GM21390 (cell line): ENCODE data around the gene GRID1.

ENCODE experiments used
- ATAC-seq: cut with Tn5 transposase; IDR thresholded peaks from one replicate; pipeline ENCODE4 v1.9.1; 2021; ENCODE audit not compliant: unreplicated experiment

Gene GRID1

GRCh38 chr10:86281396-86281795, 85.2 kb downstream of the GRID1 start:
- no peak for ATAC-seq

GRCh38 chr10:86269332-86269731, 97.3 kb downstream of the GRID1 start:
- no peak for ATAC-seq

DNA sequence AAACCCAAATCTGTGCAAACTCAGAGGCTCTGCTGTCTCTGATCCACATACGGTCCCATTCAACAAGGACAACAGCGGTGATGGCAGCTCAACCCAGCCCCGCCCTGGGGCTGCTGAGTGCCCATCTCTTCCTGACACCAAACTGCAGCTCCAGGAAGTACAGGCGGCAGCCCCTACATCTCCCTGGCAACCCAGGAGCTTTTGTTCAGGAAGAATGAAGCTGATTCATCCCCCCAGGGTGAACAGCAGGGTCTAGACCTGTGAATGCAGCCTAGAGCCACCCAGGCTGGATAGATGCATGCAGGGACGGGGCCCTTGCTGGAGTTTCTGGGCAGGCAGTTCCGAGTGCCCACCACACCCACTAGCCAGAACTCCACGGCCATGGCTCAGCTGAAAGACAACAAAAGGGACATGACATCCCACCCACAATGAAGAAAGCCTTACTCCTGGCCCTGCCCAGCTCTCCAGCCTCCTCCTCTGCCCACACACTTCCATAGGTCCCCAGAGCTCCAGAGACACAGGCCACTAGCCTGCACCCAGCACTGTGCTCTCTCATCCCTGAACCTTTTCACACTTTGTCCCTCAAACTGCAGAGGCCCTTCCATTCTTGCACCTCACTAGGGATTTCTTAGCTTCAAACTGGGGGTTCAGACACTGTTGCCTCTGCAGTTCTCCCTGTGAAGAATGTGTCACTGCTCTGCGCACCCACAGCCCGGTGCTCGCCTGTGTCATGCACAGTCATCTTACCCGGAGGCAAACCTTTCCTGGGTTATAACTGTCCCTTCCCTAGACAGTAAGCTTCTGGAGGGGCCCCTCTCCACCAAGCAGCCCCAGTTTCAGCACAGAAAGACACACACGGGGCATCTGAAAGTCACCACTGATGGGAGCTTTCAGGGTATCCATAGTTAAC, 99.1 kb downstream of the GRID1 start:
- no peak for ATAC-seq

DNA sequence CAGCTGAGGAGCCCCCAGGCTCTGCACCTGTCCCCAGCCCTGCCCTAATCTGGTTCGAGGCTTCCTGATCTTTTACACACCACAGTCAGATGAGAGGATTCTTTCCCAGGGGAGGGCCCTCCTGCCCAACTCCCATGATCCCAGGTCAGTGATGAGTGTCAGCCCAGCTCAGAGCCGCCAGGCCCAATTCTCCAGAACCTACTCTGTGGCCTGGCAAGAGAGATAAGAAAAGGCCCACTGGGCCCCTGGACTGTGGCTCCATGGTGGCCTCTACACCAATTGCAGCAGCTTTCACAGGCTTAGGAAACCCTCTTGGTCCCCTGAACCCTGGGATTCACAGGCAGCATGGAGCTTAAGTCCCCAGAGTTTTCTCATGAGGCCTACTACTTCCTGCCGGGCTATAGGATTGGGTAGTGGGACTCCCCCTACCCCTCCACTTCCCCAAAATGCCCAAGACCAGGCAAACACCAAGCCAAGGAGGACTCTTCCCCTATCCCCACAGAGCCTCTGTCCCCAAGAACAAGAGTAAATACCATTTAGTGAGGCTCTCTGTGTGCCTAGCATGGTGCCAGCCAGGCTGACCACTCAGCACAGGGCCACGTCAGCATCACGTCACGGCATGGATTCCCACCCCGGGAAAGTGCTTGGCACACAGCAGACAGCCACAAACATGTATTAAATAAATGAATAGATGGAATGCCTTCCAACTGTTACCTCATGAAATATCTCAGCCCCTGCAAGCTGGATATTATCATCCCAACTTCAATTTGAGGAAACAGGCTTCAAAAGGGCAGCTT, 100.0 kb downstream of the GRID1 start:
- ATAC-seq: no peak

- no peak for ATAC-seq
Observed at GRCh38 chr10:86265895-86266259, 100.7 kb downstream of the GRID1 start.

DNA sequence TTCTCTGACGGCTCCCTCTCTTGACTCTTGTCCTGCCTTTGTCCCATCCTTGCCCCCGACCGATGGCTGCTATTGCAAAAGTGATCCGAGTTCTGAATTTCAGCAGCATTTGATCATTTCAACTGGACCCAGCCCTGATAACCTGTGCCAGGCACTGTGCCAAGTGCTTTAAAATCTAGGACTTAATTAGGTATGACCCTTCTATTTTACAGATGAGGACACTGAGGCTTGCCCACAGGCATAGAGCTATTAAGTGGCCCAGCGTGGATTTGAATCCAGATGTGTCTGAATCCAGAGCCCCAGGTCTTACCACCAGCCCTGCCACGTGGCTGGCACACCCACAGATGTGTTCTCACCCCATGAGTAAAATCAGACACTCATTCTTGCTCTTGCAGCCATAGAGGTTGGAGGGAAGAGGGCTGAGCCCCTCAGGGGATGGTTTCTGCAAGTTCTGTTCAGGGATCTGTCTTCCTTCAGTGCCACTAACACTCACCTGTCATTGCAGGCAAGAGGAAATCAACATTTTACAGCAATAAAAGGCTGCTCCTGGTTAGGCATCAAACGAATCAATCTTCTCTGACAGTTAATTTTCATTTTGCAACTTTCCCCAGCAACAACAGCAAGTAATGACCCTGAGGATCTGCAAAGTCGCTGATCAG, 101.2 kb downstream of the GRID1 start:
- ATAC-seq: no peak

DNA sequence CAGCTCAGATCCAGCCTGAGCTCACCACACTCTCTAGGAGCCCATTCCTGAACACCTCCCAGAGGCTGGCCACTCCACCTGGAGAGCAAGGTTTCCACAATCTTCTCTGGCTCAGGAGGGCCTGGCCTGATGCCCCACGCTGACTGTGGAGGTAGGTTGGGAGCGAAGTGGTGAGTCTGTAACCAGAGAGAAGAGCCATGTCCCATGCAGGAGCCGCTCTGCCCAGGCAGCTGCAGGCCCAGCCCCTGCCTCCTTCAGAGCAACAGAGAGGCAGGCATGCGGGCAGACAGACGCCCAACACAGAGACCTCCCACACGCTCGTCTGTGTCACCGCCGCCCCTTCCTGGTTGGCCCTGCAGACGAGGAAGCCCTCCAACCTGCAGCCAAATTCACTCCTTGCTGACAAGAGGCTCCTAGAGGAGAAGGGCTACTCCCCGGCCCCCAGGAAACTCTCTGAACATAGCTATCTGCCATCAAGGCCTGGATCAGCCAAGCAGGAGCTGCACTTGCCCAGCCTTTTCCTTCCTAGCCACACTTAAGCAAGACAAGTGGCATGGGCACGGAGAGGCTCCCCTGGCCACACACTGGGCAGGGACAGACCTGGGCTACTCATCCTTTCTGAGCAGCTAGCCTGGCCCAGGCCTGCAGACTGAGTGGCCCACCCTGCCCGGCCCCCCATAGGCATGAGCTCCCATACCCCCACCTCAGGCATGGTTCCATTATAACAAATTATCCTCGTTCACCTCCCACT, 101.9 kb downstream of the GRID1 start:
- no peak for ATAC-seq

DNA sequence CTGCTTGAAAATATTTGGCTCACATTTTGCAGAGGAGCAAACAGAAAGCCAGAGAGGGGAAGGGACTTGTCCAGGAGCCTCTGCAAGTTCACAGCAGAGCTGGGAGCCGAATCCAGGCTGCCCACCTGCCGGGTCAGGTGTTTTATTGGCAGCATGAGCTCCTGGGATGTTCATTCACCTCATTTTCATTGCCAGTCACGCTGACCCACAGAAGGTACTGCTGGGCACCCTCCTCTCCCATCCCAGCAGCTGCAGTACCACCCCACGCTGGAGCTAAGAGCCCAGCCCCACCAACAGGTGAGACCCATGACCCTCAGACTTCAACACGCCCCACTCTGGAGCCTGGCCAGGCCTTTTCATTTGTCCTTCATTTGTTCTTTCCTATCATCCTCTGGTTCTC, 102.7 kb downstream of the GRID1 start:
- no peak for ATAC-seq

- ATAC-seq: no peak
Observed at GRCh38 chr10:86263209-86263608, 103.4 kb downstream of the GRID1 start.

DNA sequence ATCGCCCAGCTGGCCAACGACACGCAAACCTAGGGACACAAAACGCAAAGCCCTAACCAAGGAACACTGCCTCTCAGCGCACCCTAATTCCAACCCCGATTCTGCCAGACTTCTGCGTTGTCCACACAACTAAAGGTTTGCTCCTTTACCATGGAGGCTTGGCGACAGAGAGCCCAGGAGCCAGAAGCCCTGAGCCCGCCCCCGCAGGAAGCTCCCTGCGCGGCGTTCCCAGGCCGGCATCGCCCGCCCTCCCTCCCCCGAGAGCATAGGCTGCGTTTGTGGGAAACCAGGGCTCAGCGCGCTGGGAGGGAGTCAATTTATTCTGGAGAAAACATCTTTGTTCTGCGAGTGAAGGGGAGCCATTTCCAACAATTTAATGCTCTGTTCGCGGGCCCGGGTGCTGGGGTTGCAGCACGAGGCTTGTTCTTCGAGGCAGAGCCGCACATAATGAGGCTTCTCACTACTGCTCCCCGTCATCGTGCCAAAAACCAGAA, 103.9 kb downstream of the GRID1 start:
- no peak for ATAC-seq

DNA sequence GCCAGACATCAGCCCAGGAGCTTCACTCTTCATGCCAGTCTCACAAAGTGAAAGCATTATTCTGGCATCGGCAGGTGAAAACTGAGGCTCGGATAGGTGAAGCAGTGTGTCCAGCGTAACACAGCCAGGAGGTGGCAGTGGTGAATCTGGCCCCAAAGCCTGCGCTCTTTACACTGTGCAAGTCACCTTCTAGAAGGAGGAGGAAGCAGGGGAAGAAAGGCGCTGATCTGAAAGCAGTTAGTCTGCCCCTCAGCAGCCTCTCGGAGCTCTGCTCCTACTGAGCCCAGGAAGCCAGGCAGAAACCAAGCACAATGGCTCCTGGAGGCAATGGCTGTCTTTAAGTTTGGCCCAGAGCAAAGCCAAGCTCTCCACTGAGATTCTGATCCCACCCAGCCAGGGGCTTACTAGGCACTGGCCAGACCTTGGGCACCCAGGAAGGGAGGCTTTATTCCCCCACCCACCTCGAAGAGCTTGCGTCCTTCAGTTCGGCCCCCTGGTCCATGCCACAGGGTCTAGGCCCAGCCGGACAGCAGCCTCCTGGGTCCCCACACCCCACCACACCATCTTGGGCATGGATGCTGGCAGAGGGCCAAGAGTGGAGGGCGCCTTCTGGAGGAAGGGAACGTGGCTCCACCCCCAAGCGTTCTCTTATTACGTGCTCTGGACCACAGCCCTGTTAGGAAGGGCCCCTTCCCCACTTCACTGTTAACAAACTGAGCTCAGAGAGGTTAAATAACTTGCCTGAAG, 104.5 kb downstream of the GRID1 start:
- ATAC-seq: no peak

DNA sequence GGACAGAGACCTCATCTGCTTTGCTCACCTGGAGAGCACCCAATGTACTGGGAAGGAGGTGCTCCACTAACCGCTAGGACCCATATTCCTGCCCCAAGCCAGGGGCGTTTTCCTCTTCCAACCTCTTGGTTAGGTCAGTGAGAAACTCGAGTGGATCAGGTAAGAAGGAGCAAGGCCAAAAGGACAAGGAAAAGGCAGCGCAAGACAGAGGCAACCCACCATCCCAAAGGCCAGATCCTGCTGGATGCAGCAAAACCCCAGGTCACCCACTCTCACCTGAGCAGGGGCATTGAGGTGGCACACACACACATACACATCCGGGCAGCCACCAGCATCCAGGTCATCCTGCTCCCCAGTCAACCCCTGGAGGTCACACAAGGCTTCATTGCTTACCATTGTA, 105.1 kb downstream of the GRID1 start:
- no peak for ATAC-seq

DNA sequence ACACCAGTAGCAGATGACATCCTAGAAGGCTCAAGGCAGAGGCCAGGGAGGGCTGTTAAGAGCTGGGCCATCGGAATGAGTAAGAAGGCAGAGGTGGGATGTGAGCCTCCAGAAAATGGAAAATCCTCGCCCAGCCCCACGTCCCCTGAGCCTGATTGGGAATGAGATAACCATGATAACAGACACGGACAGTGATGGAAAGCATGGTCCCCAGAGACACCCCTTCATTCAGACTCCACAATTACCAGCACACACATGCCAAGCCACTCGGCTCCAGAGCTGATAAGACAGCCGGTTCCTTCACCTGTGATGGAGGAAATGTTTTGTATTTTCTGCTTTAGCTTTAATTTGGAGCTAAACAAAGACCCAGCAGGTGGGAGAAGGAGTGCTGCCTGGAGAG, 106.0 kb downstream of the GRID1 start:
- ATAC-seq: no peak

DNA sequence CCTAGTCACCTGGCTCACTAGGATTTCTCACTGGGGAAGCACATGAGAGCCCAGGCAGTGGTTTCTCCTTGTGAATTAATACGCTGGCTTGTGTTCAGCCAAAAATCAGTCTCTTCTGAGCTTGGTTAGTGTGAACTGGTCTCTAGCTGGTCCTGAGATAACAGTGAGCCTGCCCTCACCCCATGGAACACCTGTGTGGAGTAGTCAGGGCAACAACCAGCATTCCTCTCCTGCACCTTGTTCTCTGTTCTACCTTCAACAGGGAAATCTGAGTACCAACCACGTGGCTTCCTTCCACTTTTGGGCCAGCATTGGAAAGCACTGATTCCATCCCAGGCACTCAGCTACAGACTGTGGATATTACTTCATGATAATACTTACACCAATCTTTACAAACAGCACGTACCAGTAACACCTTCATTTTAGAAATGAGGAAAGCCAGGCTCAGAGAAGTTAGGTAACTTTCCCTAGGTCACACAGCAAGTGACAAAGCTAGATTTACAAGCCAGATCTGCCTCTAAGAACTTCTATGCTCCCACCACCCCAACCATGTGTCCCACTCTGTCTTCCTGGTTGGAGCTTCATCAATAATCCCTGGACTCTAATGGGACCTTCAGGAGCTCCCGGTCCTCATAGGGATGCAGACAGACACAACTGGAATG, 106.6 kb downstream of the GRID1 start:
- ATAC-seq: no peak

DNA sequence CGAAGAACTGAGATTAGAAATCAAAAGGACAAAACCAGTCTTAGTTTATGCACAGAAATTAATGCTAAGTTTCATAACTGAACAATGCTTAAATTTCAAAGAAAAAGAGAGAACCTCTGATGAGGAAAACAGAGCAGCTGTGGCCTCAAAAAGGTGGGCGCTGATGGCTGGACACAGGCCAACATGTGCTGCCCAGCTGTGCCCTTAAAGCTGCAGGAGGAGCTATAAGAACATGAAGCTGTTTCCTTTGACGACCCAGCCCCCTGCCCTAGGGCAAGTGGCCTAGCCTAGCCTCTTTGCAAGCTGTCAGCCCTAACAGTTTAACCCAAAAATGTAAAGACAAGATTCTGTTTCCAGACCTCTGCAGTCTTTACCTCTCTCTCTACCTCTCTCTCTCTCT, 107.7 kb downstream of the GRID1 start:
- no peak for ATAC-seq

- no peak for ATAC-seq
Observed at GRCh38 chr10:86258499-86258898, 108.1 kb downstream of the GRID1 start.

- no peak for ATAC-seq
Observed at GRCh38 chr10:86257683-86258082, 108.9 kb downstream of the GRID1 start.

GRCh38 chr10:86256690-86257315, 109.8 kb downstream of the GRID1 start:
- ATAC-seq: no peak
